HT1080 (cell line): ENCODE data around the gene F7. TPM values are rescaled to one million over a fixed set of nuclear protein-coding genes. Genes with fewer than 3 reads are reported as not detected.

Experiments
- DNase-seq: peaks from one replicate; pipeline ENCODE4 v3.0.0-alpha.2; 2015; ENCODE audit warnings: low read depth
- total RNA-seq: library from RNA; depleted of rRNA; stranded (reverse); fragments of >200 nt; shearing (Covaris generic); gene quantifications from 2 replicates; pipeline ENCODE4 v1.2.3, GENCODE V29; 2014

F7 gene
- total RNA-seq, 1 experiment from 2014 or later, result 0.10 TPM

DNA sequence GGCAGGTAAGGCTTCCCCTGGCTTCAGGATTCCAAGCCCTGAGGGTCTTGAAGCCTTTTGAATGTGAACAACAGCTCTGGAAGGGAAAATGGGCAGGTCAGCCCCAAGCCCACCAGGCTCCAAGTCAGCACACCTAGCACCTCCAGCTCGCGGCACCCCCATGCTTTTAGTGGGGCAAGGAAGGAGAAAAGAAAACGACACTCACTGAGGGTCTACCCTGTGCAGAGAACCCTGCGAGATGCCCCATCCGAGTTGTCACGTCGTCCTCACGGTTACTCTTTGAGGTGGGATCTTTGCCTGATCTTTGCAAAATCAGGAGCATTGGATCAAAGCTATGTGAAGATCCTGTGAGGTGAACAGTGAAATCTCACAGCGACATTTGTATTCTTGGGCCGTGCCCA is 11.3 kb downstream of the F7 start:
- DNase-seq, result no peak

- no peak for DNase-seq
These were observed 11.8 kb downstream of the F7 start for GRCh38 chr13:113117335-113117872.

GRCh38 chr13:113117911-113118260 is 12.3 kb downstream of the F7 start:
- no peak for DNase-seq

DNA sequence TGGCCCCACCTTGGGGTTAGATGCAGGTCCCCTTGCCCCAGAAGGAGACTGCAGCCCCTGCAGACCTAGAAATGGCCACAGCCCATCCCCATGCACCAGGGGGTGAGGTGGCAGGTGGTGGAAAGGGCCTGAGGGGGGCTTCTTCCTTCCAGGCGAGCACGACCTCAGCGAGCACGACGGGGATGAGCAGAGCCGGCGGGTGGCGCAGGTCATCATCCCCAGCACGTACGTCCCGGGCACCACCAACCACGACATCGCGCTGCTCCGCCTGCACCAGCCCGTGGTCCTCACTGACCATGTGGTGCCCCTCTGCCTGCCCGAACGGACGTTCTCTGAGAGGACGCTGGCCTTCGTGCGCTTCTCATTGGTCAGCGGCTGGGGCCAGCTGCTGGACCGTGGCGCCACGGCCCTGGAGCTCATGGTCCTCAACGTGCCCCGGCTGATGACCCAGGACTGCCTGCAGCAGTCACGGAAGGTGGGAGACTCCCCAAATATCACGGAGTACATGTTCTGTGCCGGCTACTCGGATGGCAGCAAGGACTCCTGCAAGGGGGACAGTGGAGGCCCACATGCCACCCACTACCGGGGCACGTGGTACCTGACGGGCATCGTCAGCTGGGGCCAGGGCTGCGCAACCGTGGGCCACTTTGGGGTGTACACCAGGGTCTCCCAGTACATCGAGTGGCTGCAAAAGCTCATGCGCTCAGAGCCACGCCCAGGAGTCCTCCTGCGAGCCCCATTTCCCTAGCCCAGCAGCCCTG is 12.8 kb downstream of the F7 start:
- DNase-seq, result no peak

- no peak for DNase-seq
These were observed 13.7 kb downstream of the F7 start for GRCh38 chr13:113119166-113119821.

- no peak for DNase-seq
These were observed 14.2 kb downstream of the F7 start for GRCh38 chr13:113119822-113120189.

- DNase-seq, result no peak
These were observed 14.9 kb downstream of the F7 start for GRCh38 chr13:113120300-113121182.

DNA sequence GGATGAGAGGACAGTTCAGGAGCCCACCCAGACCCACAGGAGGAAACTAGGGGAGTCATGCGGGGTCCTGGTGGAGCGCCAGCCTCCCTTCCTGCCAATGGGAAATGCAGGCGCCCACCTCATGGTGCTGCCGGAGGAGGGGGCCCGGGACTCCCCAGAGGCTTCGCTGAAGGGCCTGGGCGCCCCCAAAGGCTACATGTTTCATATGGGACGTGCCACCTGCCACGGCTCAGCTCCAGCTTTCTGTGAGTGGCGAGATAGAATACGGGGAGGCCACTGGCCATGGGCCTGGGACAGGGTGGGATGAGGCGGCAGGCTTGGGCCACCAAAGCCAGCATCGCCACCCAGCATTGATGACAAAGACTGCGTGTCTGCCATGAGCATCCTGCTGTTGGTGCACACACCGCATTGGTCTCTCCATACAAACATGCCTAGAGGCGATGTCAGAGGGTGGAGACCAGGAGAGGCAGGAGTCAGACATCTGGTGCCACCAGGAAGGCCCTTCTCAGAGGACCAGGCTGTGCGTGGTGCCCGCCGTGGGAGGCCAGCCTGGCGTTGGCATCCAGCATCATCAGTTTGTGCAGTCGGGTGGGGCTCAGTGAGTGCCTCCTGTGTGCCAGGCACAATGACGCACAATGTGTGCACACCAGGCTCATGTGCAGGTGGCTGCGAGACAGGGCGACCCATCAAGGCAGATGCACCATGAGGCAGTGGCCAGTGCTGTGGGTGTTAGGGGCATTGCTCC is 15.8 kb downstream of the F7 start:
- DNase-seq, result no peak

DNA sequence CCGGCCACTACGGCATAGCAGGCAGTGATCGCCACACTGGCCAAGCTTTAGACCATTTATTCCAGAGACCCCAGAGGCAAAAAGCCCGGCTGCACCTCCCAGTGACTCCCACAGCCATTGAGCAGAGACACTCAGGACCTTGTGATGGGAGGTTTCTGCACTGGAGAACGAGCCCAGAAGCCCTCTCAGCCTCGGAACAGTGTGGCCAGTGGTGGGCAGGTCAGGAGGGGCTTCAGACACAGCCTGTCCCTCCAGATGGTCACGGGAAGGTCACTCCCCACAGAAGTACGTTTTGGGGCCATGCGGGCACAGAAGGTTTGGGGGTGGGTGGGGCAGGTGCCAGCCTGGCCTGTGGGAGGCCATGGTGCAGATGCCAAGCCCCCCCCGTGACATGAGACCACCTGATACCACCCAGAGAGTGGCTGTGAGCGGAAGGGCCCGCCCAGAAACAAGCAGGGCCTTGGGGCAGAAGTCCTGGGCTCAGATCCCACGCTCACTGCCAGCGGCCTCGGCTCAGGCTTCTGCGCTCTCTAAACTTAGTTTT is 16.4 kb downstream of the F7 start:
- DNase-seq, result no peak

GRCh38 chr13:113122550-113123225 is 17.1 kb downstream of the F7 start, which contains the start of gene F10:
TSS of gene F10 (plus strand) at chr13:113122799. CDS start at chr13:113122856, 57 bp downstream.
- no peak for DNase-seq

DNA sequence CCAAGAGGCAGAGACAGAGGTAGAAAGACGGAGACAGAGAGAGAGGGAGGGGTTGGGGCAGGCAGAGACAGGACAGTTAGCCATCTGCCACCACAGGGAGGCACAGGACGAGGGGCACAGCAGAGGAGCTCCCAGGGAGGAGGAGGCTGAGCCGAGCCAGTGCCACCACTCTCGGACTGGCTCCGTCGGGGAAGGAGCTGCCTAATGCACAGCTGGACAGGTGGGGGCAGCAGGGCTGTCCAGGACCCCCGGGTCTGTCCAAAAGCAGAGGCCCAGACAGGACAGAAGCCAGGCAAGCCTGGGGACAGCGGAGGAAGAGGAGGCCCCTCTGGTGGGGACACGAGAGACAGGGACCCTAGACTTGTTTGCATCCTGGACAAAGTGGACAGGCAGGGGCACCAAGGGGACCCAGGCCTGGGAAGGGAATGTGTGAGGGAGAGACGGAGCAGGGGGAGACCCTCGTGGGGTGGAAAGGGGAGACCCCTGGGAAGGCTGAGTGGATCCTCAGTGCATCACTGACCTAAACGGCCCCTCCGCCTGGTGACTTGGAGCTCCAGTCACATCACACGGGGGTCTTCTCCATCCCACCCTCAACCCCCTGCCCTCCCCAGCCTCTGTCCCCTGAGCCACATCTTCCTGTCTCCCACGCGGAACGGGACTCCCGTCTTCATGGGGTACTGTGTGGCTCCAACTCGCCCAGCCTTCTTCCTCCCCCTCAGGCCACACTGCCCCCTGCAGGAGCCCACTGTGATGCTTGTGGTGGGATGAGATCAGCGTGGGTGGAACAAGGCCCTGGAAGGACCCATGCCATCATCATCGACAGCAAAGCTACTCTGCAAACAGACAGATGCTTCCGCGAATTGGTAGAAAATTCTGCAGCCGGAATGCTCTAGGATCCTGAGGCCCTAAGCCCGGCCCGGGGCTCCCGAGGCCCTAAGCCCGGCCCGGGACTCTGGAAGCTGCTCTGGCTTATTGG is 17.9 kb downstream of the F7 start:
- DNase-seq, result no peak

- no peak for DNase-seq
These were observed 18.8 kb downstream of the F7 start for GRCh38 chr13:113124211-113124970.

GRCh38 chr13:113125506-113126264 is 20.1 kb downstream of the F7 start:
- no peak for DNase-seq

- no peak for DNase-seq
These were observed 20.9 kb downstream of the F7 start for GRCh38 chr13:113126265-113127150.

DNA sequence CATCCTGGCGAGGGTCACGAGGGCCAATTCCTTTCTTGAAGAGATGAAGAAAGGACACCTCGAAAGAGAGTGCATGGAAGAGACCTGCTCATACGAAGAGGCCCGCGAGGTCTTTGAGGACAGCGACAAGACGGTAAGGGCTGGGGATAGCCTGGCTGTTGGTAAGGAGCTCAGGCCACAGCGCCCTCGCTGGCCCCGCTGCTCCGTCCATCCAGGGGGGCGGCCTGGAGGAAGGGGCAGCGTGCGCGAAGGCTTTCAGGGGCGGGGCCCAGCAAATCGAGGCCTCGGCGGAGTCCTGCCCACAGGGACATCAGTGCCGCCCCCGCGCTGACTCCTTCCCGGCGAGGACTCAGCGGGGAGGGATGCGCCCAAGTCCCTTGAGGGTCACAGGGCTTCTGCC is 23.9 kb downstream of the F7 start:
- DNase-seq, result no peak
